Measurements from ENCODE around the gene DNAH14. TPM values are rescaled to one million over a fixed set of nuclear protein-coding genes. Genes with fewer than 3 reads are reported as not detected.

Gene DNAH14
- total RNA-seq, 1 experiment from 2014 or later, result 39.7 TPM

GRCh38 chr1:225426395-225427234, 497.1 kb downstream of the DNAH14 start:
- Histone ChIP-seq H3K79me1 (ENCODE audit: insufficient read depth, low read depth, low read length, poor library complexity, severe bottlenecking) (peaks cover 2% of the 10 kb centered on the region), H3K27ac (ENCODE audit: insufficient read length, low read depth, low read length) (no peak overlapping the region), H2BK20ac (ENCODE audit: low read depth, low read length, poor library complexity, severe bottlenecking) (no peak overlapping the region), H3T11ph (ENCODE audit: low read length) (no peak overlapping the region), H3K56ac (ENCODE audit: insufficient read length, low read depth, low read length) (no peak overlapping the region), H4K20me1 (ENCODE audit: control insufficient read depth, insufficient read depth, insufficient read length) (no peaks in the 10 kb centered on the region), H2AFZ (ENCODE audit: low read length) (no peak overlapping the region), H4K8ac (replicated peaks; ENCODE audit: insufficient read length, low read depth, low read length) (no peak overlapping the region), H4K5ac (ENCODE audit: insufficient read length, low read depth, low read length) (no peak overlapping the region), H2AK5ac (ENCODE audit: insufficient read length, low read length) (no peak overlapping the region), H4K91ac (ENCODE audit: insufficient read length, low read depth, low read length) (no peak overlapping the region), H3K79me2 (ENCODE audit: insufficient read depth, low read length) (peaks cover 31% of the 10 kb centered on the region), H3K9me3 (ENCODE audit: control insufficient read depth, low read depth, low read length) (no peaks in the 10 kb centered on the region), H3K27me3 (ENCODE audit: insufficient read depth, low read length) (no peaks in the 10 kb centered on the region), H3K4ac (ENCODE audit: low read depth, low read length) (no peak overlapping the region), H3K23me2 (ENCODE audit: insufficient read length, low read depth, low read length, poor library complexity, severe bottlenecking) (peaks cover 16% of the 10 kb centered on the region), H3K23ac (ENCODE audit: insufficient read length, low read depth, low read length) (no peak overlapping the region), H3K4me1 (ENCODE audit: insufficient read depth, low read length) (peaks cover 15% of the 10 kb centered on the region; the same call in 1 of the 2 replicates), H3K4me2 (ENCODE audit: insufficient read depth, insufficient read length, low read length) (peak overlapping the region; percentile 91), H3K18ac (ENCODE audit: insufficient read length, low read depth, low read length) (no peak overlapping the region), H2BK5ac (ENCODE audit: insufficient read length, low read length) (no peak overlapping the region), H2BK12ac (ENCODE audit: insufficient read length, low read depth, low read length) (no peak overlapping the region), H3K9ac (ENCODE audit: extremely low read depth, insufficient read length, low read length) (peak overlapping the region; percentile 34), H2BK120ac (ENCODE audit: low read depth, low read length, poor library complexity, severe bottlenecking) (no peak overlapping the region), H2BK15ac (ENCODE audit: low read depth, low read length) (no peak overlapping the region), H3K14ac (ENCODE audit: insufficient read depth, low read length) (no peak overlapping the region)
- DNase-seq, result no peak
- Mint-ChIP-seq H3K36me3 (ENCODE audit: insufficient read depth in 1 of 3, low read depth in 3 of 3) (peaks cover 2 to 7% (median 6%) of the 10 kb centered on the region in 3 experiments; a peak in 5 of 7 replicates), H3K4me3 (peak overlapping the region; percentile 90 to 98), H3K4me1 (peaks cover 51 to 59% of the 10 kb centered on the region in 2 experiments), H3K27ac (peak overlapping the region in 2 of 3 experiments; percentile 72 to 76; a peak in 2 of 7 replicates), H3K9me3 (peaks cover 7 to 10% of the 10 kb centered on the region in 2 experiments), H3K27me3 (ENCODE audit: low read depth) (peaks cover 15% of the 10 kb centered on the region)
- no CpG with 5 or more reads among the region's 36 CpGs for WGBS (ENCODE audit: extremely low coverage, insufficient read length, low lambda C conversion rate)
- no peak for TF ChIP-seq CTCF (conservative IDR thresholded peaks at IDR 0.05)
